Measurements from ENCODE around the gene ZNRF1. TPM values are rescaled to one million over a fixed set of nuclear protein-coding genes. Genes with fewer than 3 reads are reported as not detected.

The ZNRF1 gene
- total and polyA plus RNA-seq, 4 donors: 7.9 to 10.9 (median 9.2) TPM

- no peak for TF ChIP-seq ATF3 (IDR thresholded peaks at IDR 0.05)
These were observed 106.0 kb downstream of the ZNRF1 start (continued) for GRCh38 chr16:75104836-75105235.

- Histone ChIP-seq H3K27ac (ENCODE audit: low read depth in 1 of 2, low read length in 2 of 2) (no peak overlapping the region), H3K4me3 (ENCODE audit: low read depth in 1 of 3, low read length in 3 of 3) (no peak overlapping the region), H3K9me3 (ENCODE audit: control insufficient read depth in 4 of 4, low read length in 3 of 4) (no peaks in the 10 kb centered on the region), H3K27me3 (ENCODE audit: control insufficient read depth in 4 of 4, insufficient read depth in 4 of 4, low read length in 3 of 4) (no peaks in the 10 kb centered on the region), H3K4me1 (ENCODE audit: control insufficient read depth in 4 of 4, insufficient read depth in 4 of 4, low read length in 3 of 4) (peaks cover 15 to 32% (median 18%) of the 10 kb centered on the region in 4 donors), H3K9ac (ENCODE audit: low read depth in 1 of 2, low read length in 2 of 2) (no peak overlapping the region), H3K36me3 (ENCODE audit: control insufficient read depth in 4 of 4, insufficient read depth in 3 of 4, low read depth in 1 of 4, low read length in 3 of 4) (no peaks in the 10 kb centered on the region)
- DNase-seq (ENCODE audit: low spot score): no peak
- 71% methylated on average over 10 of the region's 10 CpGs for WGBS
- TF ChIP-seq SP1 (IDR thresholded peaks at IDR 0.05) (no peak), NR2F2 (IDR thresholded peaks at IDR 0.05) (peak; percentile 41), JUND (IDR thresholded peaks at IDR 0.05) (no peak), ZBTB33 (IDR thresholded peaks at IDR 0.05) (no peak)
These were observed 106.7 kb downstream of the ZNRF1 start for GRCh38 chr16:75105306-75106061.

- no peak for DNase-seq (ENCODE audit: low spot score)
These were observed 107.8 kb downstream of the ZNRF1 start for GRCh38 chr16:75106351-75107274.

More at GRCh38 chr16:75106351-75107274, 107.8 kb downstream of the ZNRF1 start:
- H3K4me1 ChIP-seq (ENCODE audit: control insufficient read depth in 4 of 4, insufficient read depth in 4 of 4, low read length in 3 of 4): peaks cover 19 to 43% (median 28%) of the 10 kb centered on the region in 4 donors
- H3K27ac ChIP-seq (ENCODE audit: low read depth in 1 of 2, low read length in 2 of 2): no peak overlapping the region
- no peaks in the 10 kb centered on the region for H3K36me3 ChIP-seq (ENCODE audit: control insufficient read depth in 4 of 4, insufficient read depth in 3 of 4, low read depth in 1 of 4, low read length in 3 of 4)
- no peaks in the 10 kb centered on the region for H3K27me3 ChIP-seq (ENCODE audit: control insufficient read depth in 4 of 4, insufficient read depth in 4 of 4, low read length in 3 of 4)
- no peak overlapping the region for H3K9ac ChIP-seq (ENCODE audit: low read depth in 1 of 2, low read length in 2 of 2)
- 94% methylated on average over 20 of the region's 20 CpGs for WGBS
- H3K9me3 ChIP-seq (ENCODE audit: control insufficient read depth in 4 of 4, low read length in 3 of 4): no peaks in the 10 kb centered on the region
- no peak overlapping the region for H3K4me3 ChIP-seq (ENCODE audit: low read depth in 1 of 3, low read length in 3 of 3)
- TF ChIP-seq HNF4G (IDR thresholded peaks at IDR 0.05): no peak
- TF ChIP-seq FOXA1 (IDR thresholded peaks at IDR 0.05): no peak
- no peak for TF ChIP-seq CTCF (IDR thresholded peaks at IDR 0.05; ENCODE audit: low read depth, low read length, missing input control)
- TF ChIP-seq NR2F2 (IDR thresholded peaks at IDR 0.05): no peak
- no peak for TF ChIP-seq EGR1 (IDR thresholded peaks at IDR 0.05; ENCODE audit: low read depth in 2 of 2)
- no peak for TF ChIP-seq ATF3 (IDR thresholded peaks at IDR 0.05)
- no peak for TF ChIP-seq FOXA2 (IDR thresholded peaks at IDR 0.05)
- TF ChIP-seq GABPA (IDR thresholded peaks at IDR 0.05 in 1 of 2, conservative IDR thresholded peaks at IDR 0.05 in 1 of 2): no peak
- TF ChIP-seq RAD21 (IDR thresholded peaks at IDR 0.05): no peak
- TF ChIP-seq ZBTB33 (IDR thresholded peaks at IDR 0.05): no peak
- TF ChIP-seq YY1 (IDR thresholded peaks at IDR 0.05): no peak
- TF ChIP-seq TAF1 (conservative IDR thresholded peaks at IDR 0.05): no peak
- TF ChIP-seq REST (IDR thresholded peaks at IDR 0.05): no peak
